Measurements from ENCODE around the gene TULP3.
A peak's percentile ranks its signal among the peaks of the same experiment; 100 is the strongest.
"Not testable (repeated sequence)": the region's sequence is repeated elsewhere in the genome, so short reads cannot be mapped to it uniquely, and the experiment has no call there.

Gene TULP3

GRCh38 chr12:2890388-2891239 lies at the start of gene TULP3:
TSS of gene TULP3 (plus strand) at chr12:2890891. CDS start at chr12:2890948, 57 bp downstream.
- DNase-seq = peak; percentile 98 to 100 (median 100)
- intact Hi-C loops (cut with DNase I) = loop anchor here (2.0 to 5.0 kb wide), 2 partner anchors 14 to 147 kb away; partner anchors contain the start of genes FOXM1 and RHNO1

GRCh38 chr12:2841056-2841650 lies 49.5 kb upstream of the TULP3 start:
- intact Hi-C loops (cut with DNase I) = no loop called here
- peak in 1 of 10 donors; percentile 17 for DNase-seq

GRCh38 chr12:2842948-2843347 lies 47.7 kb upstream of the TULP3 start:
- peak in 1 of 10 donors; percentile 54 for DNase-seq

GRCh38 chr12:2844786-2845185 lies 45.9 kb upstream of the TULP3 start:
- intact Hi-C loops (cut with DNase I) = loop anchor here (5.0 kb wide), 1 partner anchor 193 kb away; no protein-coding TSS in a partner anchor
- DNase-seq = peak in 2 of 10 donors; percentile 14 to 29

More at GRCh38 chr12:2842948-2843347, 47.7 kb upstream of the TULP3 start:
- intact Hi-C loops (cut with DNase I) = no loop called here

- intact Hi-C loops (cut with DNase I) = loop anchor here (5.0 kb wide), 1 partner anchor 192 kb away; no protein-coding TSS in a partner anchor
- peak in 2 of 10 donors; percentile 32 to 77 for DNase-seq
Measured at GRCh38 chr12:2845280-2845679, 45.4 kb upstream of the TULP3 start.

- intact Hi-C loops (cut with DNase I) = no loop called here
- DNase-seq = no peak
Measured at GRCh38 chr12:2851931-2852330, 38.8 kb upstream of the TULP3 start.

- DNase-seq = peak; percentile 67 to 97 (median 86)
- intact Hi-C loops (cut with DNase I) = loop anchor here (1.0 kb wide), 1 partner anchor 91 kb away; no protein-coding TSS in a partner anchor
Measured at GRCh38 chr12:2853626-2854025, 37.1 kb upstream of the TULP3 start.

GRCh38 chr12:2854669-2855453 lies 35.8 kb upstream of the TULP3 start:
- DNase-seq = peak in 2 of 10 donors; percentile 52 to 59
- intact Hi-C loops (cut with DNase I) = no loop called here

GRCh38 chr12:2855546-2855945 lies 35.1 kb upstream of the TULP3 start:
- peak in 2 of 10 donors; percentile 9 to 27 for DNase-seq
- intact Hi-C loops (cut with DNase I) = no loop called here

- intact Hi-C loops (cut with DNase I) = no loop called here
- DNase-seq = peak in 1 of 10 donors; percentile 0
Measured at GRCh38 chr12:2856051-2856450, 34.6 kb upstream of the TULP3 start.

GRCh38 chr12:2857021-2857431 lies 33.7 kb upstream of the TULP3 start, which contains the start of gene TEX52:
TSS of gene TEX52 (minus strand) at chr12:2857039. CDS start at chr12:2857026, 13 bp downstream.
- DNase-seq = peak in 2 of 10 donors; percentile 24 to 32
- intact Hi-C loops (cut with DNase I) = no loop called here

GRCh38 chr12:2857576-2857975 lies 33.1 kb upstream of the TULP3 start:
- peak in 2 of 10 donors; percentile 17 to 30 for DNase-seq
- intact Hi-C loops (cut with DNase I) = no loop called here

GRCh38 chr12:2858334-2858733 lies 32.4 kb upstream of the TULP3 start:
- no peak for DNase-seq
- intact Hi-C loops (cut with DNase I) = no loop called here

- DNase-seq = peak in 1 of 10 donors; percentile 49
- intact Hi-C loops (cut with DNase I) = no loop called here
Measured at GRCh38 chr12:2858944-2859421, 31.7 kb upstream of the TULP3 start.

GRCh38 chr12:2860170-2860569 lies 30.5 kb upstream of the TULP3 start:
- DNase-seq = peak in 1 of 10 donors; percentile 1
- intact Hi-C loops (cut with DNase I) = no loop called here

GRCh38 chr12:2862876-2863275 lies 27.8 kb upstream of the TULP3 start:
- peak in 2 of 10 donors; percentile 9 to 21 for DNase-seq

GRCh38 chr12:2863402-2863801 lies 27.3 kb upstream of the TULP3 start:
- intact Hi-C loops (cut with DNase I) = not testable (repeated sequence)
- peak in 2 of 10 donors; percentile 5 to 30 for DNase-seq

More at GRCh38 chr12:2862876-2863275, 27.8 kb upstream of the TULP3 start:
- intact Hi-C loops (cut with DNase I) = no loop called here

GRCh38 chr12:2864198-2864597 lies 26.5 kb upstream of the TULP3 start:
- peak in 2 of 10 donors; percentile 55 to 66 for DNase-seq

GRCh38 chr12:2868986-2869632 lies 21.6 kb upstream of the TULP3 start:
- peak in 2 of 10 donors; percentile 4 to 28 for DNase-seq

More at GRCh38 chr12:2864198-2864597, 26.5 kb upstream of the TULP3 start:
- intact Hi-C loops (cut with DNase I) = no loop called here

More at GRCh38 chr12:2868986-2869632, 21.6 kb upstream of the TULP3 start:
- intact Hi-C loops (cut with DNase I) = not testable (repeated sequence)

Data from posterior cingulate gyrus (tissue), 11 donors.